ENCODE measurements around the gene TCIRG1. TPM values are rescaled to one million over a fixed set of nuclear protein-coding genes. Genes with fewer than 3 reads are reported as not detected.

Gene TCIRG1
- total and polyA plus RNA-seq, 12 donors = 28.4 to 1,150 (median 258) TPM

GRCh38 chr11:68048681-68049508, 10.1 kb downstream of the TCIRG1 start:
- DNase-seq = peak in 2 of 7 donors; percentile 11 to 53
- TF ChIP-seq POLR2A (IDR thresholded peaks at IDR 0.05) = no peak
- Histone ChIP-seq H3K27me3 (no peaks in the 10 kb centered on the region), H3K27ac (peak overlapping the region in 1 of 5 donors; percentile 17), H3K4me1 (replicated peaks in 1 of 2) (peaks cover 0 to 2% of the 10 kb centered on the region in 2 donors), H3K36me3 (replicated peaks in 1 of 2) (peaks cover 0 to 78% of the 10 kb centered on the region in 2 donors), H3K4me3 (no peak overlapping the region), H3K9me3 (replicated peaks in 1 of 3) (no peaks in the 10 kb centered on the region)
- intact Hi-C loops (cut with DNase I) = loop anchor here in 1 of 2 donors (10.0 kb wide), 1 partner anchor 156 kb away; no protein-coding TSS in a partner anchor
- WGBS, 4 donors = 85 to 89% (median 88%) methylated on average over 22 to 35 of the region's 35 CpGs

GRCh38 chr11:68049509-68050370, 10.9 kb downstream of the TCIRG1 start:
- TF ChIP-seq CTCF (IDR thresholded peaks at IDR 0.05) (no peak), POLR2A (IDR thresholded peaks at IDR 0.05) (peak in 1 of 2 donors; percentile 8)
- intact Hi-C loops (cut with DNase I) = loop anchor here in 1 of 2 donors (10.0 kb wide), 1 partner anchor 155 kb away; no protein-coding TSS in a partner anchor
- H3K36me3 ChIP-seq (replicated peaks in 1 of 2) = peaks cover 0 to 70% of the 10 kb centered on the region in 2 donors
- H3K27ac ChIP-seq = peak overlapping the region in 2 of 5 donors; percentile 17 to 29
- DNase-seq = peak in 5 of 7 donors; percentile 3 to 55 (median 45)
- H3K27me3 ChIP-seq = no peaks in the 10 kb centered on the region
- H3K4me3 ChIP-seq = no peak overlapping the region
- no peaks in the 10 kb centered on the region for H3K9me3 ChIP-seq (replicated peaks in 1 of 3)
- WGBS, 4 donors = 84 to 88% (median 86%) methylated on average over 29 to 40 of the region's 40 CpGs
- no peaks in the 10 kb centered on the region for H3K4me1 ChIP-seq (replicated peaks in 1 of 2)

- no peak for TF ChIP-seq CTCF (IDR thresholded peaks at IDR 0.05)
- no peak for TF ChIP-seq POLR2A (IDR thresholded peaks at IDR 0.05)
- Histone ChIP-seq H3K4me3 (no peak overlapping the region), H3K36me3 (replicated peaks in 1 of 2) (peaks cover 0 to 63% of the 10 kb centered on the region in 2 donors), H3K27ac (peak overlapping the region in 1 of 5 donors; percentile 54), H3K9me3 (replicated peaks in 1 of 3) (no peaks in the 10 kb centered on the region), H3K27me3 (no peaks in the 10 kb centered on the region), H3K4me1 (replicated peaks in 1 of 2) (no peaks in the 10 kb centered on the region)
- intact Hi-C loops (cut with DNase I) = no loop called here
- 92 to 99% (median 92%) methylated on average over 10 to 18 of the region's 18 CpGs for WGBS, 4 donors
- DNase-seq = peak in 1 of 7 donors; percentile 51
These were observed 11.6 kb downstream of the TCIRG1 start for GRCh38 chr11:68050371-68050841.

- TF ChIP-seq CTCF (IDR thresholded peaks at IDR 0.05) = no peak
- TF ChIP-seq POLR2A (IDR thresholded peaks at IDR 0.05) = no peak
- no peaks in the 10 kb centered on the region for H3K9me3 ChIP-seq (replicated peaks in 1 of 3)
- H3K27ac ChIP-seq = peak overlapping the region in 2 of 5 donors; percentile 14 to 54
- no peak overlapping the region for H3K4me3 ChIP-seq
- WGBS, 4 donors = 74 to 83% (median 81%) methylated on average over 8 to 14 of the region's 14 CpGs
- H3K4me1 ChIP-seq (replicated peaks in 1 of 2) = no peaks in the 10 kb centered on the region
- peak in 3 of 7 donors; percentile 23 to 55 (median 32) for DNase-seq
- intact Hi-C loops (cut with DNase I) = no loop called here
- peaks cover 0 to 53% of the 10 kb centered on the region in 2 donors for H3K36me3 ChIP-seq (replicated peaks in 1 of 2)
- no peaks in the 10 kb centered on the region for H3K27me3 ChIP-seq
These were observed 12.6 kb downstream of the TCIRG1 start for GRCh38 chr11:68051191-68052136.

Data from adrenal gland (tissue), 12 donors.